SJCRH30 (cell line): ENCODE data around the gene PTPN3. TPM values are rescaled to one million over a fixed set of nuclear protein-coding genes. Genes with fewer than 3 reads are reported as not detected.

Experiments
- DNase-seq, 2 experiments: peaks; one replicate each; pipeline ENCODE4 v3.0.0-alpha.2; 2015 to 2020
- H3K27ac ChIP-seq: fragments of 250-450 bp; sonication (Bioruptor Pico); 2 replicates; pipeline ENCODE4 v1.5.1; 2020; ENCODE audit warnings: mild to moderate bottlenecking, moderate library complexity
- H3K27me3 ChIP-seq: fragments of 250-450 bp; sonication (Bioruptor Pico); 2 replicates; pipeline ENCODE4 v1.5.1; 2020; ENCODE audit warnings: mild to moderate bottlenecking, moderate library complexity
- H3K36me3 ChIP-seq: fragments of 250-450 bp; sonication (Bioruptor Pico); 2 replicates; pipeline ENCODE4 v1.5.1; 2020; ENCODE audit warnings: mild to moderate bottlenecking, moderate library complexity
- H3K4me1 ChIP-seq: fragments of 250-450 bp; sonication (Bioruptor Pico); 2 replicates; pipeline ENCODE4 v1.5.1; 2020; ENCODE audit warnings: mild to moderate bottlenecking, moderate library complexity
- H3K4me3 ChIP-seq: fragments of 250-450 bp; sonication (Bioruptor Pico); 2 replicates; pipeline ENCODE4 v1.5.1; 2020; ENCODE audit warnings: mild to moderate bottlenecking, moderate library complexity
- H3K9me3 ChIP-seq: fragments of 250-450 bp; sonication (Bioruptor Pico); replicated peaks from 2 replicates; pipeline ENCODE4 v1.5.1; 2020; ENCODE audit warnings: mild to moderate bottlenecking, moderate library complexity
- total RNA-seq: library from RNA; depleted of rRNA; stranded (reverse); fragments of >200 nt; shearing (Covaris generic); gene quantifications from 2 replicates; pipeline ENCODE4 v1.2.3, GENCODE V29; 2014

Gene PTPN3
- total RNA-seq, 1 experiment from 2014 or later: 8.1 TPM

DNA sequence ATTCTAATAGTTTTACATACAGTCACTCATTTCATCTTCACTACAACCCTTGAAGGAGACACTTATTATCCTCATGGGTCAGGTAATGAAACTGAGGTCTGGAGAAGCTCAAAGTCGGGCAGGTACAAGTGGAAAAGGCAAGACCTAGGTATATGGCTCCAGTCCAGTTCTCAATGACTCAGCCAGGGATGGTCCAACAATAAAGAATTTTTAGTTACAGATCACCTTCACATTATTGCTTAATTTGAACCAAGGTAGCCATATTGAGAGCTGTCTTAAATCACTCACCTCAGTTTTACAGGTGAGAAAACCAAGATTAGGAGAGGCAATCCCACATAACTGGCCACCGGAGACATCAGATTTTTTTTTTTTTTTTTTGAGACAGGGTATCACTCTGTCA, 55.4 kb downstream of the PTPN3 start:
- Histone ChIP-seq H3K36me3 (no peaks in the 10 kb centered on the region), H3K4me3 (no peak overlapping the region)

GRCh38 chr9:109441296-109441695, 56.8 kb downstream of the PTPN3 start:
- peak in 1 of 2 experiments; percentile 24 for DNase-seq
- H3K27me3 ChIP-seq: no peaks in the 10 kb centered on the region
- H3K9me3 ChIP-seq: no peaks in the 10 kb centered on the region
- H3K4me3 ChIP-seq: no peak overlapping the region
- H3K36me3 ChIP-seq: no peaks in the 10 kb centered on the region; the same call in 1 of the 2 replicates
- H3K4me1 ChIP-seq: peaks cover 12% of the 10 kb centered on the region
- no peak overlapping the region for H3K27ac ChIP-seq

More for the DNA sequence above, 55.4 kb downstream of the PTPN3 start:
- no peak overlapping the region for H3K27ac ChIP-seq
- H3K9me3 ChIP-seq: no peaks in the 10 kb centered on the region
- peaks cover 3% of the 10 kb centered on the region for H3K4me1 ChIP-seq
- DNase-seq: no peak
- no peaks in the 10 kb centered on the region for H3K27me3 ChIP-seq

DNA sequence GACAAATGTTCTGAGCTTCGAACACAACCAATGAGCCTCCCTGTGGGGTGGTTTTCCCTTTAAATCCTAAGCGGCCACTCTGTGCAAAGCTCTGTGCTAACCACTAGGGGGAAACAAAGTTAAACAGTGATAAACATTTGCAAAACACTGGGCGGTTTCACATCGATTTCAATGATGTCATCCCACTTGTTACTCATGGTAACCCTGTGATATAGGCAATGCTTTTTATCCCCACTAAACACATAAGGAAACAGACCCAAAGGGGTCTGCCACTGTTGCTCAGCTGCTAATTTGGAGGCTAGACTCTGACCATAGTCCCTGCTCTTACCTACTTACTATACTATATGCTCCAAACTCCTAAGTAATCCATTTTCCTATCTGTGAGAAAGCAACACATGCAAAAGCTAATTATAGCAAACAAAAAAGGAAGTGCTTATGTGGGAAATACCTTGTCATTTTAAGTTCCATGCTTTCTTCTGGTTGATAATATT, 57.3 kb downstream of the PTPN3 start:
- peaks cover 12% of the 10 kb centered on the region for H3K4me1 ChIP-seq
- DNase-seq: peak; percentile 66 to 83
- H3K27ac ChIP-seq: no peak overlapping the region

DNA sequence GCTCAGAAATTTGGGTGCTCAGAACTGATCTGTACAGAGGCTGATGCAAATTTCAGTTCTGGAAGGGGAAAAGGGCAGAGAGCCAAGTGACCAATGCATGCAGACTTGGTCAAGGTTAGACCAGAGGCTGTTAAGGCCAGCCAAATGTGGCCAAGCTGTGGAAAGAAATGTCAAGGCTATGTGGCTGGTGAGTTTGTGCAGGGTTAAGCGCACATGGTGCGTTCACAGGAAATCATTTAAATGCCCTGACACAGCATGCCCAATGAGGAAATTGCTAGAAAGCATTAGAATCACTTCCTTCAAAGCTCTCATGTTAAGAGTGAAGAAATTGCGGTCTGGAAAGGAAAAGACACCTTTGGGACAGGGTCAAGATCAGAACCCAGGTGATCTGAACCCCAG, 58.0 kb downstream of the PTPN3 start:
- Histone ChIP-seq H3K27ac (no peak overlapping the region), H3K27me3 (no peaks in the 10 kb centered on the region), H3K4me3 (no peak overlapping the region), H3K9me3 (no peaks in the 10 kb centered on the region), H3K36me3 (no peaks in the 10 kb centered on the region; the same call in 1 of the 2 replicates), H3K4me1 (peaks cover 12% of the 10 kb centered on the region)
- no peak for DNase-seq

More for the DNA sequence above, 57.3 kb downstream of the PTPN3 start:
- Histone ChIP-seq H3K36me3 (no peaks in the 10 kb centered on the region; the same call in 1 of the 2 replicates), H3K9me3 (no peaks in the 10 kb centered on the region), H3K27me3 (no peaks in the 10 kb centered on the region), H3K4me3 (no peak overlapping the region)

GRCh38 chr9:109439378-109440116, 58.6 kb downstream of the PTPN3 start:
- Histone ChIP-seq H3K4me1 (peaks cover 12% of the 10 kb centered on the region), H3K27me3 (no peaks in the 10 kb centered on the region), H3K27ac (no peak overlapping the region), H3K36me3 (no peaks in the 10 kb centered on the region; the same call in 1 of the 2 replicates), H3K9me3 (no peaks in the 10 kb centered on the region), H3K4me3 (no peak overlapping the region)
- DNase-seq: no peak

DNA sequence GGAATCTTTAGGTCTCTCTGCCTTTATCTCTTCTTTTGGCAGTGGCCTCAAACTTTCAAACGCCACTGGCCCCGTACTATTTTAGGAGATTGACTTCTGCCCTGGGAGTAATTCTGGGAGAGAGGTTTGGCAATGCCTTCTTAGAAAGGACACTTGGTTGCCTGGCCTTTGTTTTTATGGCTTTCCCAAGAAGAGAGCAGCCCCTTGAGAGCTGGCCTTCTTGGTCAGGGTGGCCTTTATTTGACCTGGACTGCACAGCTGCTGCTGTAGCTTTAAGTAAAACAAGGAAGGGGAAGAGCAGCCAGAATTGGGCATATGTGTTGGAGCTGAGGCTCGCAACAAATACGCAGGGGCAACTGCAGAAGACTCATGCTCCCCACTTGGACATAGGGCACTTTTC, 60.8 kb downstream of the PTPN3 start:
- no peaks in the 10 kb centered on the region; the same call in 1 of the 2 replicates for H3K36me3 ChIP-seq
- no peaks in the 10 kb centered on the region for H3K9me3 ChIP-seq
- H3K27me3 ChIP-seq: no peaks in the 10 kb centered on the region
- H3K4me1 ChIP-seq: peaks cover 12% of the 10 kb centered on the region
- no peak overlapping the region for H3K4me3 ChIP-seq
- DNase-seq: peak; percentile 25 to 61
- H3K27ac ChIP-seq: no peak overlapping the region

DNA sequence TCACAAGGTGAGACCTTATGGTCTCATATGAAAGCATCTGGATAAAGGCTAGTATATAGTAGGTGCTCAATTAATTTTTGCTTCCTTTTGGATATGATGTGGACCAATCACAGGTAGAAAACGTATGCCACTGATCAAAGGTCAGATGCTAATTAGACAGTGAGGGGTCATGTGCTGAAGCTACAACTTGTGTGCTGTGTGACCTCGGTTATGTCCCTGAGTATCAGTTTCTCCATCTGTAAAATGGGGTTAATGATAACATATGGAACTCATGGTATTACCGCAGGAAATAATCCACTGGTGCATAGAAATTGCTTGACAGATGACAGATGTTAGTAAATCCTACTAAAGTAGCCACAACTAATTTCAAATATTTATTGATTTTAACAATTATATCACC, 62.0 kb downstream of the PTPN3 start:
- Histone ChIP-seq H3K9me3 (no peaks in the 10 kb centered on the region), H3K4me3 (no peak overlapping the region), H3K4me1 (peaks cover 12% of the 10 kb centered on the region), H3K27ac (no peak overlapping the region), H3K27me3 (no peaks in the 10 kb centered on the region), H3K36me3 (no peaks in the 10 kb centered on the region; the same call in 1 of the 2 replicates)
- no peak for DNase-seq

DNA sequence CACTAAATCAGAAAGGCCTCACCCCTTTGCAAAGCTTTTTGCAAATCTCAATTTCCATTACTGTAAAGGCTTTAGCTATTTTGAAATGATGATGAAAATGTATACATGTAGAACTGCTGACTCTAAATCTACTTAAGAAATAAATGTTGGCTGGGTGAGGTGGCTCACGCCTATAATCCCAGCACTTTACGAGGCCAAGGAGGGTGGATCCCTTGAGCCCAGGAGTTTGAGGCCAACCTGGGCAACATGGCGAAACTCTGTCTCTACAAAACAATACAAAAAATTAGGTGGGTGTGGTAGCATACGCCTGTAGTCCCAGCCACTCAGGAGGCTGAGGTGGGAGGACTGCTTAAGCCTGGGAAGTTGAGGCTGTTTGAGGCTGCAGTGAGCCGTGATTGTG, 64.6 kb downstream of the PTPN3 start:
- H3K27me3 ChIP-seq: no peaks in the 10 kb centered on the region
- no peak overlapping the region for H3K4me3 ChIP-seq
- H3K9me3 ChIP-seq: no peaks in the 10 kb centered on the region
- H3K4me1 ChIP-seq: peaks cover 12% of the 10 kb centered on the region
- no peaks in the 10 kb centered on the region; the same call in 1 of the 2 replicates for H3K36me3 ChIP-seq
- DNase-seq: no peak
- no peak overlapping the region for H3K27ac ChIP-seq

GRCh38 chr9:109430231-109430630, 67.9 kb downstream of the PTPN3 start:
- no peak for DNase-seq
- Histone ChIP-seq H3K36me3 (0 out of 2 replicates have a peak, but pooled peaks cover 2% of the 10 kb centered on the region), H3K27ac (no peak overlapping the region)

DNA sequence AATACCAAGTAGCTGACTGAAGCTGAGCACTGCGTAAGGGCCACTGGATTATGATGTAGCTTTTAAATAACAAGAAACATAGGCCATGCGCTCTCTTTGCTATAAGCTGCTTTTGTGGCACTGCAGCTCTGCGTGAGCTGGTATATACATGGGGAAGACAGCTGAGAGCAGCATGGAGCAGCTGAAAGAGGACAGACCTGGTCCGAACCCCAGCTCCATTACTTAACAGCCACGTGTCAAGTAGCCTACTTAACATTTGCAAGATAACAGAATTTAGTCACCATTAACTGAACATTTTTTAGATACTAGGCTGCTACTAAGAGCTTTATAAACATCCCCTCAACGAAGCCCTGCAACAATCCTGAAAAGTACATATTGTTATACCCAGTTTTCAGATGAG, 69.3 kb downstream of the PTPN3 start:
- H3K36me3 ChIP-seq: 0 out of 2 replicates have a peak, but pooled peaks cover 2% of the 10 kb centered on the region
- DNase-seq: no peak
- no peaks in the 10 kb centered on the region for H3K27me3 ChIP-seq
- no peak overlapping the region for H3K4me3 ChIP-seq
- H3K9me3 ChIP-seq: no peaks in the 10 kb centered on the region
- no peaks in the 10 kb centered on the region for H3K4me1 ChIP-seq
- no peak overlapping the region for H3K27ac ChIP-seq

More at GRCh38 chr9:109430231-109430630, 67.9 kb downstream of the PTPN3 start:
- Histone ChIP-seq H3K4me3 (no peak overlapping the region), H3K4me1 (no peaks in the 10 kb centered on the region), H3K9me3 (no peaks in the 10 kb centered on the region), H3K27me3 (no peaks in the 10 kb centered on the region)

DNA sequence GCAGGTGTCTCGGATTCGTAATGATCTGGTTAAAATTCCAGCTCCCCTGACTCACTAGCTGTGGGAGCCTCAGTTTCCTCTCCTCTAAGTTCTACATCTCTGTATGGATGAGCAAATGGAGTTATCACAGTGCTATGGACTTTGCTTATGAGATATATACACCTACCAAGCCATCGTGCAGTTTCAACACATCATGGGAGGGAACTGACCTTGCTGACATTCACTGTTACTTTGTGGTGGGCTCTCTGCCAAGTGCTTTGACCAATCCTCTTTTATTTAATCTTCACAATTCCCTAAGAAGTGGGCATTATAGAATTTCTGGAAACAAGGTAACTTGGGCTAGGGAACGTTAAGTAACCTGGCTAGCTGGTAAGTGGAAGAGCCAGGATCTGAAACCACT, 70.2 kb downstream of the PTPN3 start:
- Histone ChIP-seq H3K4me1 (no peaks in the 10 kb centered on the region), H3K4me3 (no peak overlapping the region), H3K36me3 (0 out of 2 replicates have a peak, but pooled peaks cover 2% of the 10 kb centered on the region), H3K27ac (no peak overlapping the region), H3K9me3 (no peaks in the 10 kb centered on the region), H3K27me3 (no peaks in the 10 kb centered on the region)
- no peak for DNase-seq

- no peaks in the 10 kb centered on the region for H3K4me1 ChIP-seq
- no peak for DNase-seq
- no peaks in the 10 kb centered on the region for H3K27me3 ChIP-seq
- H3K27ac ChIP-seq: no peak overlapping the region
- 0 out of 2 replicates have a peak, but pooled peaks cover 2% of the 10 kb centered on the region for H3K36me3 ChIP-seq
- no peak overlapping the region for H3K4me3 ChIP-seq
- no peaks in the 10 kb centered on the region for H3K9me3 ChIP-seq
These were observed 71.3 kb downstream of the PTPN3 start for GRCh38 chr9:109426626-109427402.

DNA sequence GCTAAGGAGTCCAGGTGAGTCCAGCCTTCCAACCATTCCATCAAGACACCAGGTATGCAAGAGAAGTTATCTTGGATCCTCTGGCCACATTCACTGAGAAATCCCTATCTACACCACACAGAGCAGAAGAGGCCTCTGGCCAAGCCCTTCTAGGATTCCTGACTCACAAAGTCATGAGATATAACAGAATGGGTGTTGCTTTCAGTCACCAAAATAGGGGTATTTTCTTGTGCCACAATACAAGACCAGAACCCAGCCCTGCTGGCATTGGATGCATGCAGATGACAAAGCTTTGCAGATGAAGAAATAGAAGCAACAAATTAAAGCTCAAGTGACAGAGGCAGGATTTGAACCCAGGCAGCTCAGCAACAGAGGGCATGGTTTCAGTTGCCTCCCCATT, 73.5 kb downstream of the PTPN3 start:
- Histone ChIP-seq H3K27ac (no peak overlapping the region), H3K9me3 (no peaks in the 10 kb centered on the region), H3K4me3 (no peak overlapping the region), H3K36me3 (peaks cover 2% of the 10 kb centered on the region; the same call in 1 of the 2 replicates), H3K27me3 (no peaks in the 10 kb centered on the region), H3K4me1 (no peaks in the 10 kb centered on the region)
- DNase-seq: no peak

DNA sequence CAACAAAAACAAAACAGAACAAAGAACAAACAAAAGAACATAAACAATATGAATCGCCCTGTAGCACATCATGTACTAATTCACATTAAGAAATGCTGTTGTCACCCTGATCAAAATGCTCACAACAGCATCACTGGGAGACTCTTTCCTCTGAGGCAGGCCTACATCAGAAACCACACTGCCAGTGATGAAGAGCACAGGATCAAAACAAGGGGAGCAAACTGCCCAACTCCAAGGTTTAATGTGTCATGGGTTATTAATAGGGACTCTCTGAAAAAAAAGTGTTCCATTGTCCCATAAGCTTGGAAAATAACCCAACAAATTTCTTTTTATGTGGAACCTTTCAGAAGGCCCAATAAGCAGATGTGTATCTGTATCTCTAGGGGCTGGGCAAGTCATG, 74.2 kb downstream of the PTPN3 start:
- no peaks in the 10 kb centered on the region for H3K4me1 ChIP-seq
- peaks cover 2% of the 10 kb centered on the region; the same call in 1 of the 2 replicates for H3K36me3 ChIP-seq
- H3K4me3 ChIP-seq: no peak overlapping the region
- H3K27me3 ChIP-seq: no peaks in the 10 kb centered on the region
- no peak overlapping the region for H3K27ac ChIP-seq
- no peaks in the 10 kb centered on the region for H3K9me3 ChIP-seq
- DNase-seq: no peak

GRCh38 chr9:109422641-109423040, 75.5 kb downstream of the PTPN3 start:
- no peak for DNase-seq
- no peak overlapping the region for H3K4me3 ChIP-seq
- no peaks in the 10 kb centered on the region for H3K27me3 ChIP-seq
- no peaks in the 10 kb centered on the region for H3K4me1 ChIP-seq
- H3K27ac ChIP-seq: no peak overlapping the region
- peaks cover 2% of the 10 kb centered on the region; the same call in 1 of the 2 replicates for H3K36me3 ChIP-seq
- no peaks in the 10 kb centered on the region for H3K9me3 ChIP-seq
